Gastrocnemius medialis (tissue), 4 donors: ENCODE data around the gene UTS2B. TPM values are rescaled to one million over a fixed set of nuclear protein-coding genes. Genes with fewer than 3 reads are reported as not detected.
"Not testable (repeated sequence)": the region's sequence is repeated elsewhere in the genome, so short reads cannot be mapped to it uniquely, and the experiment has no call there.

Experiments
- ATAC-seq, 2 donors: fragments of 150-250 bp; one replicate each; pipeline ENCODE4 v1.9.1; 2016
- DNase-seq, 2 donors: peaks; one replicate each; pipeline ENCODE4 v3.0.0-alpha.2; 2019
- H3K27ac ChIP-seq, 4 donors: fragments of 200-600 bp; sonication (generic); 1 replicate in 1 of 4; 2 replicates in 3 of 4; pipeline ENCODE4 v1.5.1; 2016 to 2018; ENCODE audit warnings: mild to moderate bottlenecking in 2 of 4, moderate library complexity in 1 of 4
- H3K27me3 ChIP-seq, 3 donors: fragments of 200-600 bp; sonication (generic) in 2 of 3; 1 replicate in 1 of 3; 2 replicates in 2 of 3; pipeline versions ENCODE4 v1.5.1 to v1.6.0; 2016 to 2019; ENCODE audit warnings: mild to moderate bottlenecking in 1 of 3, moderate library complexity in 1 of 3
- H3K36me3 ChIP-seq, 2 donors: fragments of 200-600 bp; sonication (generic) in 1 of 2; one replicate each; pipeline ENCODE4 v1.5.1; 2017 to 2018
- H3K4me1 ChIP-seq, 2 donors: fragments of 200-600 bp; sonication (generic) in 1 of 2; one replicate each; pipeline ENCODE4 v1.5.1; 2016 to 2017; ENCODE audit warnings: mild to moderate bottlenecking in 2 of 2
- H3K4me3 ChIP-seq, 4 donors: fragments of 200-600 bp; sonication (generic) in 3 of 4; 1 replicate in 1 of 4; 2 replicates in 3 of 4; pipeline ENCODE4 v1.5.1; 2016 to 2019; ENCODE audit warnings: mild to moderate bottlenecking in 2 of 4
- H3K9me3 ChIP-seq, 3 donors: fragments of 200-600 bp; sonication (generic) in 2 of 3; 1 replicate in 1 of 3; 2 replicates in 2 of 3; pipeline ENCODE4 v1.5.1; 2016 to 2019
- POLR2A ChIP-seq, 2 donors: fragments of 450-650 bp; IDR thresholded peaks; one replicate each; pipeline ENCODE4 v1.6.1; 2017; ENCODE audit warnings: antibody characterized with exemption in 2 of 2, mild to moderate bottlenecking in 2 of 2, moderate library complexity in 2 of 2
- in situ Hi-C, 4 donors: fragments of 200-750 bp; cut with MboI; loops; one replicate each; pipeline versions ENCODE4 v1.15.0 to v1.8.0; 2017; ENCODE audit warnings: low sequenced_read_pairs in 4 of 4
- intact Hi-C: fragments of 100-400 bp; cut with DNase I; formaldehyde crosslinking; loops from one replicate; pipeline ENCODE4 v1.15.1; 2023; ENCODE audit warnings: low total_unique reads
- total RNA-seq, 4 donors: library from RNA; depleted of rRNA; stranded (reverse); fragments of >200 nt; gene quantifications; one replicate each; pipeline versions ENCODE4 v1.1.0 to v1.2.3, GENCODE V29; 2016
- TF ChIP-seq, protein P1 (sequence below), 5 experiments: fragments of 450-650 bp in 3 of 5; fragments of 200-600 bp in 2 of 5; sonication (generic) in 2 of 5; IDR thresholded peaks in 4 of 5; conservative IDR thresholded peaks in 1 of 5; 1 replicate in 4 of 5; 2 replicates in 1 of 5; pipeline ENCODE4 v1.5.1; 2016 to 2019; ENCODE audit warnings: antibody characterized with exemption in 5 of 5, mild to moderate bottlenecking in 3 of 5, moderate library complexity in 3 of 5

Gene UTS2B
- total RNA-seq, 4 donors from 2014 or later, result not detected

DNA sequence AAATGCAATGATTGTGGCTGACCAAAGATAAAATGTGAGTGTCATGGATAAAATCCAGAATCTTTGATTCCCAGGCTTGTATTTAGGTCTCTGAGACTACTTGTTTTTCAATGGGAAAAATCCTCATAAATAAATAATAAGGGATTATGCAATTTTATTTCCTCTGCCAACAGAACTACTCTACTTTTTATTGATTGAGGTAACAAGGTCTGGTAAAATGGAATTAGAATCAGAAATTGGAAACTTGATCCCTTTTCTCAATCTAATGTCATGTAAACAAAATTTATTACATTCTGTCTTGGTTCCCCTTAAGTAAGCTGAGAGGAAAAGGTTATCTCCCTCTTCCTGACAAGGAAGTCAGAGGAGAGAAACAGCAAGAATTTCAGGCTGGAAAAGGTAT lies 49.4 kb downstream of the UTS2B start:
- Histone ChIP-seq H3K4me3 (no peak overlapping the region), H3K9me3 (no peaks in the 10 kb centered on the region), H3K27ac (no peak overlapping the region), H3K36me3 (no peaks in the 10 kb centered on the region), H3K4me1 (no peaks in the 10 kb centered on the region), H3K27me3 (no peaks in the 10 kb centered on the region)
- ATAC-seq (no peak), DNase-seq (no peak)
- in situ Hi-C loops (no loop called here), intact Hi-C loops (no loop called here)
- TF ChIP-seq POLR2A (IDR thresholded peaks at IDR 0.05), result no peak
- TF ChIP-seq, protein P1, sequence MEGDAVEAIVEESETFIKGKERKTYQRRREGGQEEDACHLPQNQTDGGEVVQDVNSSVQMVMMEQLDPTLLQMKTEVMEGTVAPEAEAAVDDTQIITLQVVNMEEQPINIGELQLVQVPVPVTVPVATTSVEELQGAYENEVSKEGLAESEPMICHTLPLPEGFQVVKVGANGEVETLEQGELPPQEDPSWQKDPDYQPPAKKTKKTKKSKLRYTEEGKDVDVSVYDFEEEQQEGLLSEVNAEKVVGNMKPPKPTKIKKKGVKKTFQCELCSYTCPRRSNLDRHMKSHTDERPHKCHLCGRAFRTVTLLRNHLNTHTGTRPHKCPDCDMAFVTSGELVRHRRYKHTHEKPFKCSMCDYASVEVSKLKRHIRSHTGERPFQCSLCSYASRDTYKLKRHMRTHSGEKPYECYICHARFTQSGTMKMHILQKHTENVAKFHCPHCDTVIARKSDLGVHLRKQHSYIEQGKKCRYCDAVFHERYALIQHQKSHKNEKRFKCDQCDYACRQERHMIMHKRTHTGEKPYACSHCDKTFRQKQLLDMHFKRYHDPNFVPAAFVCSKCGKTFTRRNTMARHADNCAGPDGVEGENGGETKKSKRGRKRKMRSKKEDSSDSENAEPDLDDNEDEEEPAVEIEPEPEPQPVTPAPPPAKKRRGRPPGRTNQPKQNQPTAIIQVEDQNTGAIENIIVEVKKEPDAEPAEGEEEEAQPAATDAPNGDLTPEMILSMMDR (IDR thresholded peaks at IDR 0.05 in 4 of 5, conservative IDR thresholded peaks at IDR 0.05 in 1 of 5), result no peak

GRCh38 chr3:191280111-191280510 lies 50.2 kb downstream of the UTS2B start:
- in situ Hi-C loops, result no loop called here
- no peaks in the 10 kb centered on the region for H3K4me1 ChIP-seq
- intact Hi-C loops, result no loop called here
- no peak overlapping the region for H3K27ac ChIP-seq
- TF ChIP-seq, protein P1 (IDR thresholded peaks at IDR 0.05 in 4 of 5, conservative IDR thresholded peaks at IDR 0.05 in 1 of 5), result no peak
- DNase-seq (no peak), ATAC-seq (no peak)
- H3K4me3 ChIP-seq, result no peak overlapping the region
- H3K9me3 ChIP-seq, result no peaks in the 10 kb centered on the region
- no peaks in the 10 kb centered on the region for H3K27me3 ChIP-seq
- no peaks in the 10 kb centered on the region for H3K36me3 ChIP-seq

GRCh38 chr3:191275751-191276150 lies 54.6 kb downstream of the UTS2B start:
- intact Hi-C loops (no loop called here), in situ Hi-C loops (no loop called here)
- ATAC-seq, result no peak
- no peak for DNase-seq
- no peak overlapping the region for H3K4me3 ChIP-seq
- no peaks in the 10 kb centered on the region for H3K36me3 ChIP-seq
- no peak overlapping the region for H3K27ac ChIP-seq
- H3K4me1 ChIP-seq, result no peaks in the 10 kb centered on the region
- no peaks in the 10 kb centered on the region for H3K27me3 ChIP-seq
- H3K9me3 ChIP-seq, result no peaks in the 10 kb centered on the region
- no peak for TF ChIP-seq POLR2A (IDR thresholded peaks at IDR 0.05)
- TF ChIP-seq, protein P1 (IDR thresholded peaks at IDR 0.05 in 4 of 5, conservative IDR thresholded peaks at IDR 0.05 in 1 of 5), result no peak

DNA sequence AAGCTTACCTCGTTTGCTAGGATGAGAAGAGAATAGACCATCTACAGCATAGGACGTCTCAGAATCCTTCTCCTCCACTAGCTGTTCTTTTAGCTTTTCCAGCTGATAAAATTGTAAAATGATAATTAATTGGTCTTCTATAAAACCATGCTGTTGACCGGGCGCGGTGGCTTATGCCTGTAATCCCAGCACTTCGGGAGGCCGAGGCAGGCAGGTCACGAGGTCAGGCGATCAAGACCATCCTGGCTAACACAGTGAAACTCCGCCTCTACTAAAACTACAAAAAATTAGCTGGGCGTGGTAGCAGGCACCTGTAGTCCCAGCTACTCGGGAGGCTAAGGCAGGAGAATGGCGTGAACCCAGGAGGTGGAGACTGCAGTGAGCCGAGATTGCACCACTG lies 55.1 kb downstream of the UTS2B start:
- H3K27ac ChIP-seq, DNase-seq, H3K36me3 ChIP-seq, in situ Hi-C loops, intact Hi-C loops, H3K27me3 ChIP-seq, H3K9me3 ChIP-seq, H3K4me1 ChIP-seq, ATAC-seq, H3K4me3 ChIP-seq: not testable (repeated sequence)

DNA sequence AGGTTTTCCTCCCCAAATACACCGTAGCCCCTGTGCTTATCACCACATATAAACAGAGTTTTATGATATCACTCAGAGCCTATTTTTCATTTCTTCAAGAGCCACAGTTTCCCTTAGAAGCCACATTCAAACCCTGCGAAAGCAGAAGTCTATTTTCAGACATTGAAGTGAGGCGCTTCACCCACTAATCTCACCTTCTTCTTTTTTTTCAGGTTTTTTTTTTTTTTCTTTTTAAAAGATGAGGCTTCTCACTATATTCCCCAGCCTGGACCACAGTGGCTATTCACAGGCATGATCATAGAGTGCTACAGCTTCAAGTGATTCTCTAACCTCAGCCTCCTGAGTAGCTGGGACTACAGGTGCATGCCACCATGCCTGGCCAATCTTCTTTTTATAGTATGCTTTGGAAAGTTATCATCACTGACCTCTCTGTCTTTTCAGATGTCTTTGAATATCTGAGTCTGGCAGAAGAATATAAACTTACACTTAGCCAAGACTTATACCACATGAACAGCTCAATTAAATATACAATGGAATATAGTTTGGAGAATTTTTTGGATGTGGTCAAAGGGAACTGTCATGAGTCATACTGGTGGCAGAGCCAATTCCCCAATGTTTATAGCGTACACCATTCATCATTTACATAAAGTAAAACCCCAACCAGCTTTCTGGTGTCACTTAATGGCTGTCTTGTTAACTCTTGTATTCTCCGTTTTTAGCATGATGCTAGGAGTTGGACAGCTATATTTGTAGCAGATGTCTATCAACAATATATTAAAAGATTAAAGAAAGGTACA lies 60.8 kb downstream of the UTS2B start:
- H3K4me3 ChIP-seq, result no peak overlapping the region
- in situ Hi-C loops (no loop called here), intact Hi-C loops (no loop called here)
- ATAC-seq (no peak), DNase-seq (no peak)
- H3K27me3 ChIP-seq, result no peaks in the 10 kb centered on the region
- TF ChIP-seq, protein P1 (IDR thresholded peaks at IDR 0.05 in 4 of 5, conservative IDR thresholded peaks at IDR 0.05 in 1 of 5), result no peak
- TF ChIP-seq POLR2A (IDR thresholded peaks at IDR 0.05), result no peak
- no peaks in the 10 kb centered on the region for H3K4me1 ChIP-seq
- no peaks in the 10 kb centered on the region for H3K9me3 ChIP-seq
- H3K27ac ChIP-seq, result no peak overlapping the region
- no peaks in the 10 kb centered on the region for H3K36me3 ChIP-seq
